Measurements from ENCODE around the gene CEP72.
"Not testable (repeated sequence)": the region's sequence is repeated elsewhere in the genome, so short reads cannot be mapped to it uniquely, and the experiment has no call there.

DNA sequence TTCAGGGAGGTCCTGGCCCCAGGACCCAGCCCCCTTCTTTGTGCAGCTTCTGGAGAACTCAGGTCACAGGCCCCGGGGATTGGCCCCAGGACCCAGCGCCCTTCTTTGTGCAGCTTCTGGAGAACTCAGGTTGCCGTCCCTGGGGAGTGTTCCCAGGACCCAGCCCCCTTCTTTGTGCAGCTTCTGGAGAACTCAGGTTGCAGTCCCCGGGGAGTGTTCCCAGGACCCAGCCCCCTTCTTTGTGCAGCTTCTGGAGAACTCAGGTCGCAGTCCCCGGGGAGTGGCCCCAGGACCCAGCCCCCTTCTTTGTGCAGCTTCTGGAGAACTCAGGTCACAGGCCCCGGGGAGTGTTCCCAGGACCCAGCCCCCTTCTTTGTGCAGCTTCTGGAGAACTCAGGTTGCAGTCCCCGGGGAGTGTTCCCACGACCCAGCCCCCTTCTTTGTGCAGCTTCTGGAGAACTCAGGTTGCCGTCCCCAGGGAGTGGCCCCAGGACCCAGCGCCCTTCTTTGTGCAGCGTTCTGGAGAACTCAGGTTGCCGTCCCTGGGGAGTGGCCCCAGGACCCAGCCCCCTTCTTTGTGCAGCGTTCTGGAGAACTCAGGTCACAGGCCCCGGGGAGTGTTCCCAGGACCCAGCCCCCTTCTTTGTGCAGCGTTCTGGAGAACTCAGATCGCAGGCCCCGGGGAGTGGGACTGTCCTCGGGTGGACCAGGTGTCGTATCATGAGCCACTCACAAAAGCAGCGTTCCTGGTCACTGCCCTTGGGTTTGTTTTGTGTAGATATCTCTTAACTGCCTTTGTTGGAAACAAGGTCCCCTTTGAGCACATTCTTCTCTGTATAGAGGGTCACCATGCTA, 16.4 kb downstream of the CEP72 start:
- not testable (repeated sequence) for TF ChIP-seq HDGF (IDR thresholded peaks at IDR 0.05; ENCODE audit: borderline replicate concordance); BHLHE40 (IDR thresholded peaks at IDR 0.05; ENCODE audit: borderline replicate concordance); ELF4 (IDR thresholded peaks at IDR 0.05); FOXM1 (IDR thresholded peaks at IDR 0.05; ENCODE audit: borderline replicate concordance)
